Urothelium cell line (cell line): ENCODE measurements around the gene TNFRSF8.
A peak's percentile ranks its signal among the peaks of the same experiment; 100 is the strongest.

Source experiments
- DNase-seq: peaks from one replicate; pipeline ENCODE4 v3.0.0; 2011; ENCODE audit warnings: low spot score, mixed read lengths
- FAIRE-seq: peaks from 2 replicates; lab custom pipeline; 2011; peaks lifted over from hg19 to GRCh38; lab: Jason Lieb, UNC

TNFRSF8 gene

DNA sequence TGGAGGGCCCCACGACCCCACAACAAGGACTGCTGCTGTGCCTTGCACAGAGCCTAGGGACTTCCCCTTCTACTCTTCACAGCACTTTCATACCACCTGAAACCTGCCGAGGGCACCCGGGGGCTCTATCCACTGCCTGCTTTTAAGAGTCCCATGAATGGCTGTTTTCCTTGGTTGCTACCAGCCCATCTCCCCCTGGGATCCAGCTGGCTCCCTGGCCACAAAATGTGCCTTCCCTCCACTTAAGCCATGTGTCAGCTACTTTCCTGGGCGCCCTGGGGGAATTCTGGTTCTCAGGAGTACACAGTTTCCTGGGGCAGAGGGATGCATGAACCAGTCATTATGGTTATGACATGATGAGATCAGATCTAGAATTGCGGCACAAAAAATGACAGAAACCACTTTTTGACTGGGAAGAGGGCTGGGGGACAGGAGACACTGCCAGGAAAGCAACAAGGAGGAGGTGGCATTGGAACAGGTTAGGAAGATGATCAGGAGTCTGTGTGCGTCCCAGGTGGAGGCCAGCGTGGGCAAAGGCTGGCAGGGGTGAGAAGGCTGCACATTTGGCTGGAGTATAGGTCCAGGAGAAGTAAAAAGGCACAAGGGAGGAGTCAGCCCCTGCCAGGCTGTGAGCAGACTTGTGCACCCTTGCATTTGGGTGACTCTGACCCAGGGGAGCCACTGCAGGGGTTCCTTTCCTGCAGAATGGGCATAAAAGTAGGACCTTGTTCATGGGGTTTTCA lies 3.2 kb upstream of the TNFRSF8 start:
- no peak for DNase-seq
- FAIRE-seq: no peak

DNA sequence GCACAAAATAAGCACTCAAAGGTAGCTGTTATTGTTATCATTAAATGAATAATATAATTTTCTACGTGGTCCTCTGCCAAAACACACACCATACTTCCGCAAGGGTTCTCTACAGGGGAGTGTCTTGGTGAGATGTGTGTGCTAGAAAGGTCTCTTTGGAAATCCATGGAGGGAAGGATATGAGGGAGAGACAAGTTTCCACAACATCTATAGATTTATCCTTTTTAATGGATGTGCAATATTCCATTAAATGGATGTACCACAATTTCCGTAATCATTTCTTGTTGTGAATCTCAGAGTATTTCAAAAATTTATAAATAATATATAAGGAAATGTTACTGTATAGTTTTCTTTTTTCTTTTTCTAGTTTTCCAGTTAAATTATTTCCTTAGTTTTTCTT lies 2.6 kb upstream of the TNFRSF8 start:
- DNase-seq: no peak
- no peak for FAIRE-seq

DNA sequence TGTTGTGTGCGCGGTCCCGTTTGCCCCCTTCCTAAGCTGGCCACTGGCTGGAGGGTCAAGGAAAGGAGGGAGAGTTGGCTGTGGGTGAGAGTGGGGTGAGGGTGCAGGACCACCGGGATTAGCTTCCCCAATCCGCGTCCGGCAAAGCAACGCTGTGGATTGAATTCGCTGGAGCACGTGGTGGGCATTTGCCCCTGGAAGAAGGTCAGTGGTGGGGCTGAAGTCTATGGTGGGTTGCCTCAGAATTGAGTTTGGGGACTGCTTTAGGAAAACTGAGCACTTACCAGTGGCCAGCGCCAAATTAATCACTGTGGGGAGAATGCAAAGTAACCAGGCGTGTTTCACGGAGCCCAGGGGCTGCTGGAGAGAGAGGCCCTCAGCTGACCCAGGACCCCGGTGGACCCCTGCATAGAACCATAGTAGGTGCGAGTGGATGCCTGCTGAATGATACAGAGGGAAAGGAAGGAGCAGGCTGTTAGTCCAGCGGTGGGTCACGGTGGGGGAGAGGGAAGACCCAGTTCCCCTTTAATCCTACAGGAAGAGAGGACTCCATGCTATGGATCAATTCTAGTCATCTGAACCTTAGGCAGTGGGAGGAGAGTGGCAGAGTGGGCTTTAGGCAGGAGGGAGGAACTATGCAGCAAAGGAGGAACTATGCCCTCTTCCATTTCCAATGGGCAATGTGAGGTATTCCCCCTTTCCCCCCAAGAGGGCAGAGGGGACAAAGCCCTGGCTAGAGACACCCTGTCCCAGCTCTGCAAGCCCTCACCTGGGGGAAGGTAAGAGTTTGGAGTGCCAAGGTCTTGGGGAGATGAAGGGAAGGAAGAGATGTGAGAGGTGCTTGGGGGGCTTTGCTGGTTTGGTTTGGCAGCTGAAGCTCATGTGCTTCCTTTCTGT lies 1.2 kb downstream of the TNFRSF8 start:
- DNase-seq: no peak
- no peak for FAIRE-seq

DNA sequence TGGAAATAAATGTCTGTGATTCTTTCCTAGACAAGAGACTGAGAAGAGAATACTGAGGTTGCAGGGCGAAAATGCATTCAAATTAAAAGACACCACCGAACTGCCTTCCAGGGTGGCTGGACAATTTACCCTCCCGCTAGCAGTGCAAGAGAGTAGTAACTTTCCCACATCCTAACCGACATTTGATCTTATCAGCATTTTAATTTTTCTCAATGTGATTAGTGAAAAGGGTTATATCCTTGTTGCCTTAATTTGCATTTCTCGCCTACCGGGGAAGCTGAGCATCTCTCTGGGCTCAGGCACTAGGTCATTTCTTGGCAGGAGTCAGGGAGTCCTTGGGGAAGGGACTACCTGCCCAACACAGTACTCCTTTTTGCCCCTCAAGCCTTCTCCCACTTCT lies 2.8 kb downstream of the TNFRSF8 start:
- FAIRE-seq: no peak
- DNase-seq: no peak

DNA sequence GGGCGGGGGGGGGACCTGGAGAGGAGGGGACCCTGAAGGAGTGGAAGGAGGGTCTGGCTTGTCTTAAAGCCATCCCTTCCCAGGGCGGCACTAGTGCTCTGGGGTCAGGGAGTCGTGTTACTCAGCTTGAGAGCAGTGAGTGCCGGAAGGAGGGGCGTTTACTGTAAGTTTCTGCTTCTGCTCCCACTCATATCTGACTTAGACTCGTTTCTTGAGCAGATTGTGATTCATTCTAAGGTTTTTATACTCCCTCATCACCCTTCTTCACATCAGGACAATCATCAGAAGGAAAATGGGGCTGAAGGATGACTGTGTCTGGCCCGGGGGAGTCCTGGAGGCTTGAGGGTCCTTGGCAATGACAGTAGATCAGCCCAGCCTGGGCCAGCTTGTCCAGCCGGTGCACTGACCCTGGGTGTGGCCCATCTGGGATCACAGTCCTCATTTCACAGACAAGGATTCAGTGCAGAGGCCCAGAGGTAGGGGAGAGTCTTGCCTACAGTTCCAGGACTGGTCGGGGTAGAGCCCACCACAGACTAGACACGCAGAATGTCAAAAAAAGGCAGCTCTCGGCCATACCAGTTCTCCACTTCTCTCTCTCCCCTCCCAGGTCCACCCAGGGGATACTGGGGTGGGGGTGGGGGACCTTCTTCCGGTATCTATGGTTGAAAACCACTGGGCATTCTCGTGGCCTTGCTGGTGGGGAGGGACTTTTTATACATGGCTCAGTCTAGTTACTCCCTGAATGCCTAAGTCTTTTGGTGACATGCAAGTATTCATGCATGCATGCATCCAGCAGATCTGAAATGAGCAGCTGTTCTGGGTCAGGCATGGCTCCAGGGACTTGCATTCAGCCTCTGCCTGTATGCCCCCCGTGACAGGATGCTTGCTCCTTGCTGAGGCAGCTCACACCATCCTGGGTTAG lies 5.1 kb downstream of the TNFRSF8 start:
- DNase-seq (peak; percentile 48), FAIRE-seq (no peak)

DNA sequence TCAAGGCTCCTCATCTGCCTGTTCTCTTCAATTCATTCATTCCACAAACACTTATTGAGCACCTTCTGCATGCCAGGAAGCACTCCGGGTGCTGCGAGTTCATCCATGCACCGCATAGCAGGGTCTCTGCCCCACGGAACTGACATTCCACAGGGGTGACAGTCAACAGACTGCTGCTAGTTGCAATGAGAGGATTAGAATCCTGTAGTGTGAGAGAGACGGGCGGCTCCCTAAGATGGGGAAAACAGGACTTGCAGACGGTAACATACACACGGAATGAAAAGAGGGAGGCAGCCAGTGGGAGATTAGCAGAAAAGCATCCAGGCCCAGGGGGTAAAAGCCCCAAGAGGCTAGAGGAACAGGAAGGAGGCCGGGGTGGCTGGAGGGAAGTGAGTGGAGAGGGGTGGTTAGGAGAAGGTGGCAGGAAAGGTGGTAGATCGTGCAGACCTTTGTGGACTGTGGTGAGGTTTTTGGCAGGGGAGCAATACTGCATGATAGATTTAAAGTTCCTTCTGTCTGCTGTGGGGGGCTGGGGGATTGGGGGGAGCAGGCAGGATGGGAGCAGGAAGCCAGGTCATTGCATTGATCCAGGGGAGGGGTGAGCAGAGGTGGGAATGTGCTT lies 6.6 kb downstream of the TNFRSF8 start:
- DNase-seq (no peak), FAIRE-seq (no peak)

DNA sequence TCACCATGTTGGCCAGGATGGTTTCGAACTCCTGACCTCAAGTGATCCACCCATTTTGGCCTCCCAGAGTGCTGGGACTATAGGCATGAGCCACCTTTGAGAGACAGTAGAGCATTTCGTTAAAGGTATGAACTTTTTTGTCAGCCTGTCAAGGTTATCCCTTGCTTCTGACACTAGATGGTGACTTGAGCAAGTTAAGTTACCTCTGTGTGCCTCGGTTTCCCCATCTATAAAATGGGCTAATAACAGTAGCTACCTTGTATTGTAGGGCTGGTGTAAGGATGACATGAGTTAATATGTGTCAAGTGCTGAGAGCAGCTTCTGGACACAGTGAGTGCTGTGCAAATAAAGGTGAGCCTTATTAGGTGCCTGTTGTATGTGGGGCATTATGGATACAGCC lies 8.8 kb downstream of the TNFRSF8 start:
- no peak for DNase-seq

DNA sequence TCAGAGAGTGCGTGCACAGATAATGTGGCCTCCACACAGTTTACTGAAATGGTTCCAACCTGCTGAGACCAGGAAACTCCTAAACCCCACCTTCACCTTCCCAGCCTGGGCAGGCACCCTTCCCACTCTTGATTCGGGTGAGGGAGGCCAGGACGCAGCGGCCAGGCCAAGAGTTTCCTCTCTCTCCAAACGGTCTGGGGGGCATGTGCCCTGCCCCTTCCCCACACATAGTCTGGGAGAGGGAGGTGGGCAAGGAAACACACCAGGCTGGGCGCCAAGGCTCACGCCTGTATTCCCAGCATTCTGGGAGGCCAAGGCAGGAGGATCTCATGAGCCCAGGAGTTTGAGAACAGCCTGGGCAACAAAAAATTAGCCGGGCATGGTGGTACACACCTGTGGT lies 9.6 kb downstream of the TNFRSF8 start:
- DNase-seq: no peak
- FAIRE-seq: no peak

More for the DNA sequence above, 8.8 kb downstream of the TNFRSF8 start:
- no peak for FAIRE-seq

DNA sequence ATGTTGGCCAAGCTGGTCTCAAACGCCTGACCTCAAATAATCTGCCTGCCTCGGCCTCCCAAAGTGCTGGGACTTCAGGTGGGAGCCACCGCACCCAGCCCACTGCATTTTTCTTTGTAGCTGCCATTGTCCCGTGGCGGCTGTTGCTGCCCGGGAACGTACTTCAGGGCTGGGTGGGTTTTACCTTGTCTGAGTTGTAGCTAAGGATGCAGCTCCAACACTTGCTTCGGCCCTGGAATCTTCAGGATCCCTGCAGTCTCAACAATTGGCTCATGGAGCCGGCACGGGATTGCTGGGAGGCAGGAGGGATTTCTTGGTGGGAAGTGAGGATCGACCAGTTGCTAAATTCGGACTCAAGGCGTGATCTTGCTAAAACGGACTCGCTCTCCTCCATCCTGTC lies 10.7 kb downstream of the TNFRSF8 start:
- no peak for DNase-seq
- FAIRE-seq: no peak

DNA sequence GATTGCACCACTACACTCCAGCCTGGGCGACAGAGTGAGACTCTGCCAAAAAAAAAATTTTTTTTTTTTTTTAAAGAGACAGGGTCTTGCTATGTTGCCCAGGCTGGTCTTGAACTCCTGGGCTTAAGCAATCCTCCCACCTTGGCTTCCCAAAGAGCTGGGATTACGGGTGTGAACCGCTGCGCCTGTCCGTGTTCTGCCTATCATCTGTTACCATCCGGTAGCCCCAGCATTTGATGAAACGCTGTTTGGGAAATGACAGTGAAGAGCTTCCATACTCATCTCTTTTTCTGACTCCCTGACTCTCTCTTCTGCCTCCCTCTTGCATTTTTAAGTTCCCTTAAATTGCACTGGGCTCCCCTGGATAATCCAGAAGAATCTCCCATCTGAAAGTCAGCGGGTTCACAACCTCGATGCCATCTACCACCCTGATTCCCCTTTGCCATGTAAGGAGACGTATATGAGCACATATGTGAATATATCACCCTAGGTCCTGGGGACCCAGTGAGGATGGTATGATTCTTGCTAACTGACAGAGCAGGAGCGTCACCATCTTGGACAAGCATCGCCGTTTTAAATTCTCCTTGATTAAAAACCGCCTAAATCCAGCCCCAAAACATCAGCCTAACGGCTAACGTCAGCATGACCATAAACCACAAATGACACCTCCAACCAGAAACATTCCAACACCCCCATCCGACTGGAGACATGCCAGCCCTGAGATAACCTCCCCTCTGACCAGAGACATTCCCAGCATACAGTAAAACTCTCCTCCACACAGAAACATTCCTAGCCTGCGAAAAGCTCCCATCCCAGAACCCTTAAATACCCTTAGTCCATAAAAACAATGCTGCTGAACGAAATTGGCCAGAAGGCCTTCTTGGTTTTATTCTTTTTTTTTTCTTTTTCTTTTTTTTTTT lies 12.4 kb downstream of the TNFRSF8 start:
- DNase-seq (peak; percentile 77), FAIRE-seq (peak; percentile 72)

DNA sequence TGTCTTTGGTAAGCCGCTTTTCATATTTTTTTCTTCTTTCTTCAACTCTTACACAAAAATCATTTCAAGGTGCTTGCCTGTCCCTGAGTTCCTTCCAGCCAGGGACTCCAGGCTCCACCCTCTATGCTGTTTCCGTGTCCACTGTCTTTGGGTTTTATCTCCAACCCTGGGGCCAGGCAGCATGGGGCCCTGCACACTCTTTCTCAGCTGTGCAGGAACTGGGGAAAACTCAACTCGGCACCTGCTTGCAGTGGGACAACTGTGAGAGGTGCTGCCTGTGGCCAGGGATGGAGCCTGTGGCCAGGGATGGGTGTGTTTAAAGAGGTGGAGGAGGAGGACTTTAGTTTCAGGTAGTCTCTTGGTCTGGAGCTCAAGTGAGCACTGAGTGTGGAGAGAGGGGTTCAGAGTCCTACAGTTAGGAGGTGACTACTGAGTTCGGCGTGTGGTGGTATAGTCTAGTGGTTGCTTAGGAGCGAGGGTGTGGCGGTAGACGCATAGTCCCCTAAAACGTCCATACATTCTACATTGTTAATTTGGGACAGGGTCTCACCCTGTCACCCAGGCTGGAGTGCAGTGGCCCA lies 13.4 kb downstream of the TNFRSF8 start:
- DNase-seq (no peak), FAIRE-seq (no peak)

DNA sequence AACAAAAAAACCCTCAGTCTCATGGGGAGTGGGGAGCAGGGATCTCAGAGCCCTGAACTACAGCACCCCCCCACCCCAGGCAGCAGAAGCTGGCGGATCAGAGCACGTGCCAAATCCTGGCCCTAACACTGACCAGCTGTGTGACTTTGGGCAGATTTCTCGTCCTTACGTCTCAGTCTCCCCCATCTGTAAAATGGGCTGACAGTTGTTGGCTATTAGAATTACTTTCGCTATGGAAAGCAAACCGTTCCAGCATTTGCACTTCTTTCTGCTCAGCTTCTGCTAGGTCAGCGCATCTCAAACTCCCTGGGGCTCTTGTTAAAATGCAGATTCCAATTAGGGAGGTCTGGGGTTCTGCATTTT lies 15.5 kb downstream of the TNFRSF8 start:
- FAIRE-seq (no peak), DNase-seq (no peak)

DNA sequence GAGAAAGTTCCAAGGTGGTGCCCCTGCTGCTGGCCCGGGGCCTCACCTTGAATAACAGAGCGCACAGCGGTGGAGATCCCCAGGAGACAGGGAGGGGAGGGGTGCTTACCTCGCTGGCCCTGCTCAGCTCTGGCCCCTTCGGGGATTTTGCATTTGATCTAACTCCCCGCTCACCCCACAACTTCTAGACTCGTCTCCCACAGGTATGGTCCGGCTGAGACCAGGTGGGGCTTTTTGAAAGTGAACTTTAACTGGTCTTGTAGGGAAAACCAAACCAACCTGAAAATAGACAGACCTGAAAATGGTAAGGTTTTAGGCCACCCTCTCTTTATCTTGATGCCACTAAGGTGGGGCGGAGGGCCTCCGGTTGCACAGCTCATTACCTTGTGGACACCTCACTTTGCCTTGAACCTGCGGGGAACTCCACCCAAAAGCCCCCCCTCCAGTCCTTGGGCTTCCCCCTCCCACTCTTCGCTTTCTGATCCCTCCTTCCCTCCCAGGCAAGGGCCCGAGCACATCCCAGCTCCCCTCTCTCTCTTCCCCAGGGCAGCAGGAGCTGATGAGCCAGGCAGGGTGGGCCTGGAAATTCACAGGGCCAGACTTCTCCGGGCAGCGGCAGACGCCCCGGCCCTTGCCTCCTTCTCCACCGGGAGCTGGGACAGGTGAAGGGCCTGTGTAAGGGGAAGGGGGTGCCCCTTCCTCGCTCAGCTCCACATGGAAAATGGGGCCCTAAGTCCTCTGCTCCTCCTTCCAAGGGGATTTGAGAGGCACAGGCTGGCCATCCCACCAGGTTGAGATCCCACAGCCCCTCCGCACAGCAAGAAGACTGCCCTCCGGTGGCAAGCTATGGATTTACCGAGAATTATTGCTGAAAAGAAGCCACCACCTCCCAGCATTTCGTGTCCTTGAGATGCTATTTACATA lies 16.1 kb downstream of the TNFRSF8 start:
- peak; percentile 44 for DNase-seq
- no peak for FAIRE-seq

DNA sequence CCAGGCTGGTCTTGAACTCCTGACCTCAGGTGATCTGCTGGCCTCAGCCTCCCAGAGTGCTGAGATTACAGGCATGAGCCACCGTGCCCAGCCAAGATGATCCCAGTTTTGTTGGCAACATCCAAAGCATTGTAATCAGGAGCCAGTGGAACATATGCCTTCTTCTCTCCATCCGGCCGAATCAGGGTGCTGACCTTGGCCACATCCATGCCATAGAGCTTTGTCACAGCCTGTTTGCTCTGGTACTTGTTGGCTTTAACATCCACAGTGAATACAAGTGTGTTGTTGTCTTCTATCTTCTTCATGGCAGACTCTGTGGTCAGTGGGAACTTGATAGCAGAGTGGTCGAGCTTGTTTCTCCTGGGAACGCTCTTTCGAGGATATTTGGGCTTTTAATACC lies 17.1 kb downstream of the TNFRSF8 start:
- no peak for FAIRE-seq
- DNase-seq: no peak

DNA sequence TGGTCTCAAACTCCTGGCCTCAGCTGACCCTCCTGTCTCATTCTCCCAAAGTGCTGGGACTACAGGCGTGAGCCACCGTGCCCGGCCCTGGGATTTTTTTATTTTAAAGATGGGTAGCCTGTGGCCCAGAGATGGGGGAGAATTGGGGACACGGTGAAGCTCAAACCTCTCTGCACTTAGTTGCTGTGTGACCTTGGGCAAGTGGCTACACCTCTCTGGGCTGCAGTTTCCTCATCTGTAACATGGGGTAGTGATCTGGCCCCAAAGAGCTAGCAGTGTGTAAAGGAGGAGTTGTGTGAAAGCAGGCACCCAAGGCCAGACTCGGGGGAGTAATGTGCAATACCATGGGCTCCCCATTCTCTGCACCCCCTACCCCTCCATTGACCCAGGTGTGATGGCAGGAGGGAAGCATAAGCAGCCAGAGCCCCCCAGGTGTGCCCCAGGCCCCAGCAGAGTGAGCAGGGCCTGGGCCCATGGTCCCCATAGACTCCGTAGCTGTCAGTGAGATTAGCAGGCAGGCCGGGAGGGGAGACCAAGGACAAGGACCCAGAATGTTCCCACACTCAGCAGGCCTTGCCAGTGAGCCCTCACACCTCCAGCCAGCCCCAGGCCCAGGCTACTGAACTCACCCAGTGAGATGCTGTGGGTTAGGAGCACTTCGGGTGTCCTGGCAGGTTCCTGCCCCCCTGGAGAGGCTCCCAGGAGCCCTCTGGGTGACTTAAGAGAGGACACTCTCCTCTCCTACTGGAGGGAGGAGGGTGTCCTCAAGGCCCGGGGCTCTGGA lies 17.9 kb downstream of the TNFRSF8 start:
- DNase-seq: no peak
- peak; percentile 27 for FAIRE-seq

DNA sequence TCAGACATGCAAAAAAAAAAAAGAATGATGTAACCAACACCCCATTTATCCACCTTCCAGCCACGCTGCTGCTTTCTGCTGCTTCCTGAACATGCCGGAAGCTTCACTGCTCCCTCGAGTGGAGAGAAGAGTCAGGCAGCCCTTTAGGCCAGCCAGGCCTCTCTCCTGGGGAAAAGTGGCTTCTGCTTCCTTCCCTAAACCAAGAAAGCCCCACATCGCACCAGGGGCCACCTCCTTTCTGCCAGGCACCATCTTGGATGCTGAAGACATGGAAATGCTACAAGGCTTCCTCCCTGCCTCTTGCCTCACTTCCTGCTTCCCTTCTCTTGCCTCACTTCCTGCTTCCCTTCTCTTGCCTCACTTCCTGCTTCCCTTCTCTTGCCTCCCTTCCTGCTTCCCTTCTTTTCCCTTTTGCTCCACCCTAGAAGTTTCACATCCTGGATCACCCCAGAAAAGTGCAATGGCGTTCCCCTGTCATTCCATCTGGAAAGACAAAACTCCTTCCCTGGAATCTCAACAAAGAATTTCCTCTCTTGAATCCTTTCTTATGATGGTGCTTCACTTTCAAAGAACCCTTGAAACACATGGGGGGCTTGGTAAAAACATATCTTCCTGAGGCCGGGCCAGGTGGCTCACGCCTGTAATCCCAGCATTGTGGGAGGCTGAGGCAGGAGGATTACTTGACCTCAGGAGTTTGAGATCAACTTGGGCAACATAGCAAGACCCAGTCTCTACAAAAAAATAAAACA lies 18.7 kb downstream of the TNFRSF8 start:
- no peak for FAIRE-seq
- no peak for DNase-seq

DNA sequence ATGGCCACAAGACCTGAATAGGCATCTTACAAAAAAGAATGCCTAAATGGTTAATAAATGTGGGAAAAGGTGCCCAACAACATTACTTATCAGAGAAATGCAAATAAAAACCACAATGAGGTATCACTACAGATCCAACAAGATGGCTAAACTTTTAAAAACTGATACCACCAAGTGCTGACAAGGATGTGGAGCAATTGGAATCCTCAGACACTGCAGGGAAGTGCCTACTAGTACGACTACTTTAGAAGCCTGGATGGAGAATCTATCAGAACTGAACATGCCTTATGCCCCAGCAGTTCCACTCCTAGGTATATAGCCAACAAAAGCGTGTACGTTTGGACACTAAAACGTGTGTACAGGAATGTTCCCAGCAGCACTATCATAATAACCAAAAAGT lies 19.9 kb downstream of the TNFRSF8 start:
- no peak for FAIRE-seq
- DNase-seq: no peak
